HCT116 (cell line): ENCODE measurements around the gene FERMT1. TPM values are rescaled to one million over a fixed set of nuclear protein-coding genes. Genes with fewer than 3 reads are reported as not detected.

Experiments
- ATAC-seq: fragments of 200-7000 bp; cut with Tn5 transposase; 2 replicates; pipeline ENCODE4 v1.9.1; 2020; ENCODE audit warnings: mild to moderate bottlenecking, moderate library complexity
- BruUV-seq: library from RNA; stranded (reverse); fragments of 400-500 nt; replicated peaks from 2 replicates; lab custom pipeline; 2021; lab: Mats Ljungman, UMichigan
- CTCF ChIA-PET: fragments of 300-600 bp; sonication (Branson Sonifier 250); formaldehyde crosslinking; loops from one replicate; lab custom pipeline; 2021; ENCODE audit warnings: antibody characterized with exemption; lab: Charles Lee
- POLR2A ChIA-PET: fragments of 300-600, 350-600 bp; sonication (Branson Sonifier 250); formaldehyde crosslinking; loops from one replicate; lab custom pipeline; 2021; ENCODE audit warnings: antibody characterized with exemption; lab: Charles Lee
- RAD21 ChIA-PET, 2 experiments: fragments of 300-600 bp; sonication (Branson Sonifier 250); formaldehyde crosslinking; loops; one replicate each; lab custom pipeline; 2023; ENCODE audit warnings: low total read pairs in 2 of 2; ENCODE audit not compliant: uncharacterized antibody in 2 of 2, unreplicated experiment in 2 of 2, low non-redundant PET in 1 of 2; lab: Charles Lee
- DNase-seq: peaks from one replicate; pipeline ENCODE4 v3.0.0-alpha.2; 2010; ENCODE audit warnings: low read depth, low spot score
- H2AFZ ChIP-seq: fragments of 200-600 bp; shearing (Covaris generic), sonication (generic); 2 replicates; pipeline ENCODE4 v1.6.1; 2017; ENCODE audit warnings: low read depth, mixed run types, mixed read lengths, antibody characterized with exemption, low read length; ENCODE audit not compliant: poor library complexity, severe bottlenecking
- H3K27ac ChIP-seq: 2 replicates; pipeline ENCODE4 v1.5.1; 2012; ENCODE audit warnings: low read depth, low read length
- H3K27me3 ChIP-seq: fragments of 200-600 bp; sonication (generic); 2 replicates; pipeline ENCODE4 v1.6.1; 2016; ENCODE audit warnings: mixed run types, low read length, mixed read lengths; ENCODE audit not compliant: insufficient read depth
- H3K36me3 ChIP-seq, 2 experiments: fragments of 200-500 bp in 1 of 2; fragments of 200-600 bp in 1 of 2; sonication (Bioruptor generic) in 1 of 2; sonication (generic) in 1 of 2; 2 replicates each; pipeline versions ENCODE4 v1.5.1 to v1.6.1; 2014 to 2016; ENCODE audit warnings: low read length in 2 of 2, inconsistent platforms in 1 of 2, mixed read lengths in 1 of 2, mixed run types in 1 of 2; ENCODE audit not compliant: insufficient read depth in 2 of 2, control insufficient read depth in 1 of 2
- H3K4me1 ChIP-seq, 2 experiments: fragments of 200-600 bp in 1 of 2; sonication (generic) in 1 of 2; 2 replicates each; pipeline versions ENCODE4 v1.5.1 to v1.6.1; 2012 to 2017; ENCODE audit warnings: low read length in 2 of 2, inconsistent platforms in 1 of 2, mild to moderate bottlenecking in 1 of 2, mixed read lengths in 1 of 2, mixed run types in 1 of 2, moderate library complexity in 1 of 2; ENCODE audit not compliant: insufficient read depth in 2 of 2, control insufficient read depth in 1 of 2
- H3K4me2 ChIP-seq: fragments of 200-600 bp; sonication (generic); 2 replicates; pipeline ENCODE4 v1.6.1; 2017; ENCODE audit warnings: mixed run types, low read length, mixed read lengths
- H3K4me3 ChIP-seq, 2 experiments: fragments of 200-600 bp in 1 of 2; sonication (generic) in 1 of 2; replicated peaks in 1 of 2; 2 replicates each; pipeline ENCODE4 v1.5.1; 2011 to 2016; ENCODE audit warnings: low read length in 2 of 2, control low read depth in 1 of 2, low read depth in 1 of 2, mild to moderate bottlenecking in 1 of 2, mixed read lengths in 1 of 2, mixed run types in 1 of 2
- H3K79me2 ChIP-seq: fragments of 200-600 bp; sonication (generic); 2 replicates; pipeline ENCODE4 v1.6.1; 2017; ENCODE audit warnings: mild to moderate bottlenecking, mixed run types, low read length, moderate library complexity, mixed read lengths; ENCODE audit not compliant: insufficient read depth
- H3K9ac ChIP-seq: fragments of 200-600 bp; sonication (generic); 2 replicates; pipeline ENCODE4 v1.6.1; 2016; ENCODE audit warnings: low read length, mixed read lengths
- H3K9me2 ChIP-seq: fragments of 200-600 bp; sonication (generic), shearing (Covaris generic); 2 replicates; pipeline ENCODE4 v1.6.1; 2017; ENCODE audit warnings: mixed run types, mild to moderate bottlenecking, moderate library complexity; ENCODE audit not compliant: insufficient read depth
- H3K9me3 ChIP-seq, 2 experiments: fragments of 200-500 bp in 1 of 2; fragments of 200-600 bp in 1 of 2; sonication (Bioruptor generic) in 1 of 2; sonication (generic) in 1 of 2; 2 replicates each; pipeline ENCODE4 v1.6.1; 2014 to 2017; ENCODE audit warnings: low read length in 2 of 2, mixed read lengths in 2 of 2, inconsistent platforms in 1 of 2, low read depth in 1 of 2, mild to moderate bottlenecking in 1 of 2, mixed run types in 1 of 2, moderate library complexity in 1 of 2; ENCODE audit not compliant: control insufficient read depth in 1 of 2, insufficient read depth in 1 of 2
- H4K20me1 ChIP-seq: fragments of 200-600 bp; sonication (generic), shearing (Covaris generic); 2 replicates; pipeline ENCODE4 v1.6.1; 2017; ENCODE audit warnings: mixed run types, mild to moderate bottlenecking, moderate library complexity; ENCODE audit not compliant: insufficient read depth
- ATF3 ChIP-seq: IDR thresholded peaks from 2 replicates; pipeline ENCODE4 v1.6.1; 2012
- CTCF ChIP-seq, 3 experiments: fragments of 200-600 bp in 1 of 3; sonication (generic) in 1 of 3; IDR thresholded peaks in 2 of 3; conservative IDR thresholded peaks in 1 of 3; 2 replicates each; pipeline ENCODE4 v1.5.1; 2012 to 2017; ENCODE audit warnings: low read depth in 2 of 3, low read length in 2 of 3, antibody characterized with exemption in 1 of 3, borderline replicate concordance in 1 of 3, control low read depth in 1 of 3, mild to moderate bottlenecking in 1 of 3, mixed read lengths in 1 of 3, mixed run types in 1 of 3, moderate library complexity in 1 of 3; ENCODE audit not compliant: insufficient read depth in 1 of 3
- EGR1 ChIP-seq: IDR thresholded peaks from 2 replicates; pipeline ENCODE4 v1.6.1; 2012; ENCODE audit warnings: low read depth
- JUND ChIP-seq: IDR thresholded peaks from 2 replicates; pipeline ENCODE4 v1.6.1; 2012
- POLR2AphosphoS5 ChIP-seq: IDR thresholded peaks from 2 replicates; pipeline ENCODE4 v1.6.1; 2011; ENCODE audit warnings: mild to moderate bottlenecking, low read depth, low read length, moderate library complexity
- RAD21 ChIP-seq: IDR thresholded peaks from 2 replicates; pipeline ENCODE4 v1.6.1; 2012; ENCODE audit warnings: low read depth, mild to moderate bottlenecking
- SIN3A ChIP-seq: IDR thresholded peaks from 2 replicates; pipeline ENCODE4 v1.6.1; 2012; ENCODE audit warnings: low read depth
- SP1 ChIP-seq: IDR thresholded peaks from 2 replicates; pipeline ENCODE4 v1.6.1; 2012; ENCODE audit warnings: low read depth
- ZBTB33 ChIP-seq: IDR thresholded peaks from 2 replicates; pipeline ENCODE4 v1.6.1; 2011; ENCODE audit warnings: mild to moderate bottlenecking, low read length, moderate library complexity; ENCODE audit not compliant: insufficient replicate concordance; ENCODE audit errors: extremely low read depth
- ZNF274 ChIP-seq: fragments of 200-500 bp; sonication (Bioruptor generic); IDR thresholded peaks from 2 replicates; pipeline ENCODE4 v1.6.1; 2014; ENCODE audit warnings: mild to moderate bottlenecking, low read depth, low read length, inconsistent platforms
- intact Hi-C: fragments of 100-400 bp; cut with micrococcal nuclease; formaldehyde crosslinking; loops from 2 replicates; pipeline ENCODE4 v1.10.0; 2022
- total RNA-seq: library from RNA; stranded (reverse); gene quantifications from one replicate; pipeline ENCODE4 v1.2.1, GENCODE V29; 2021; ENCODE audit not compliant: unreplicated experiment

The FERMT1 gene
- total RNA-seq, 1 experiment from 2014 or later, result 34.9 TPM

- TF ChIP-seq RAD21, result no peak
- no peak for TF ChIP-seq ZBTB33
- TF ChIP-seq, all 23 proteins: peak for 0
These were observed 81.0 kb downstream of the FERMT1 start (continued) for GRCh38 chr20:6041808-6042265.

GRCh38 chr20:6040958-6041807 lies 81.6 kb downstream of the FERMT1 start:
- no peak overlapping the region for H3K4me2 ChIP-seq
- POLR2A ChIA-PET, result no interaction called here
- no peak overlapping the region for H2AFZ ChIP-seq
- no peak overlapping the region for H3K4me3 ChIP-seq
- no peaks in the 10 kb centered on the region for H3K9me3 ChIP-seq
- no peaks in the 10 kb centered on the region for H3K4me1 ChIP-seq
- BruUV-seq, result no TSS peak
- H3K79me2 ChIP-seq, result no peaks in the 10 kb centered on the region
- no peak for TF ChIP-seq SP1
- no peak overlapping the region for H3K9ac ChIP-seq
- RAD21 ChIA-PET, result no interaction called here
- H3K27ac ChIP-seq, result no peak overlapping the region
- ATAC-seq, result no peak; the same call in 1 of the 2 replicates
- DNase-seq, result no peak
- no peaks in the 10 kb centered on the region for H3K27me3 ChIP-seq
- CTCF ChIA-PET, result no interaction called here
- intact Hi-C loops, result no loop called here
- no peaks in the 10 kb centered on the region for H3K9me2 ChIP-seq
- H4K20me1 ChIP-seq, result no peaks in the 10 kb centered on the region
- H3K36me3 ChIP-seq, result peaks cover 13 to 18% of the 10 kb centered on the region in 2 experiments; a peak in 3 of 4 replicates

GRCh38 chr20:6040540-6040939 lies 82.3 kb downstream of the FERMT1 start:
- ChIA-PET RAD21 (no interaction called here), POLR2A (no interaction called here), CTCF (no interaction called here)
- no peak overlapping the region for H3K27ac ChIP-seq
- no peak for DNase-seq
- H3K79me2 ChIP-seq, result no peaks in the 10 kb centered on the region
- H3K27me3 ChIP-seq, result no peaks in the 10 kb centered on the region
- H4K20me1 ChIP-seq, result no peaks in the 10 kb centered on the region
- H3K4me3 ChIP-seq, result no peak overlapping the region
- H3K9ac ChIP-seq, result no peak overlapping the region
- H2AFZ ChIP-seq, result no peak overlapping the region
- intact Hi-C loops, result no loop called here
- BruUV-seq, result no TSS peak
- no peaks in the 10 kb centered on the region for H3K4me1 ChIP-seq
- no peaks in the 10 kb centered on the region for H3K9me3 ChIP-seq
- peaks cover 13 to 19% of the 10 kb centered on the region in 2 experiments; a peak in 3 of 4 replicates for H3K36me3 ChIP-seq
- no peaks in the 10 kb centered on the region for H3K9me2 ChIP-seq
- ATAC-seq, result no peak
- TF ChIP-seq POLR2AphosphoS5, result no peak
- TF ChIP-seq EGR1, result no peak
- no peak for TF ChIP-seq SIN3A
- TF ChIP-seq JUND, result no peak
- no peak for TF ChIP-seq ZNF274
- TF ChIP-seq CTCF (IDR thresholded peaks at IDR 0.05 in 2 of 3, conservative IDR thresholded peaks at IDR 0.05 in 1 of 3; ENCODE audit: borderline replicate concordance in 1 of 3, insufficient read depth in 1 of 3, low read depth in 2 of 3, low read length in 2 of 3), result no peak
- TF ChIP-seq ATF3, result no peak
- no peak overlapping the region for H3K4me2 ChIP-seq
